GM12873 (cell line): ENCODE data around the gene C19orf25.

Source experiments
- CTCF ChIP-seq: IDR thresholded peaks from 2 replicates; pipeline ENCODE4 v1.5.1; 2012; ENCODE audit warnings: low read depth, mild to moderate bottlenecking, moderate library complexity, low read length, control low read depth; ENCODE audit not compliant: insufficient read depth; ENCODE audit errors: missing control alignments

The C19orf25 gene

DNA sequence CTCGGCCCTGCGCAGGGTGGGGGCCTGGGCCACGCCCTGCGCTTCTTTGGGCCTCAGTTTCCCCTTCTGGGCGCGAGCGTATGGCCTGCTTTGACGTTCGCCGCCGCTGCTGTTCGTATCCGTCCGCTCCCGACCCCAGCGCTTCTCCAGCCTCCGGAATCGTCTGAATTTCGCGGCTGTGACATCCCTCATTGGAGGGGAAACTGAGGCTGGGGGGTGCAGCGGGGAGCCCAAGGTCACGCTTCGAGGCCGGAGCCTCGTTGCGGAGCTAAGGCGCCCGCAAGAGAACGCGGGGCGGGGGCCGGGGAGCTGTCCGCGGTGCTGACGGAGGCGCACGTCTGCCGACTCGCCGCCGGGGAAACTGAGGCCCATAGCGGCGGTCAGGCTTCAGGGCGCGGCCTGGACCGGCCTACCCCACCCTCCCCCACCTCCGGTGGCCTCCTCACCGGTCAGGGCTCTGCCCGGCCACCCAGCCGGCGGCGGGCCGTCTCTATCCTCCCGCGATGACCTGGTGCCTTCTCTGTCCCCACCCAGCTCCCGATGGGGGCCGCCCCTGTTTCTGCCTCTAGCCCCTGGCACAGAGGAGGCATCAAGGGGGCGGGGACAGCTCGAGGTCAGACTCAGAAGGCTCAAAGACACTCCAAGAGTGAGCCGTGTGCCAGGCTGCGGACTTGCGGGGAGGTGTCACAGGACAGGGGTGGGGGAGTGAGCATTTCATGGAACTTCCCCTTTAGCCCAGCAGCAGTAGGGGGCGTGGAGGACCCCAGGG is 32.1 kb downstream of the C19orf25 start:
- TF ChIP-seq CTCF: no peak

- no peak for TF ChIP-seq CTCF
Observed at GRCh38 chr19:1445932-1446712, 32.9 kb downstream of the C19orf25 start.

DNA sequence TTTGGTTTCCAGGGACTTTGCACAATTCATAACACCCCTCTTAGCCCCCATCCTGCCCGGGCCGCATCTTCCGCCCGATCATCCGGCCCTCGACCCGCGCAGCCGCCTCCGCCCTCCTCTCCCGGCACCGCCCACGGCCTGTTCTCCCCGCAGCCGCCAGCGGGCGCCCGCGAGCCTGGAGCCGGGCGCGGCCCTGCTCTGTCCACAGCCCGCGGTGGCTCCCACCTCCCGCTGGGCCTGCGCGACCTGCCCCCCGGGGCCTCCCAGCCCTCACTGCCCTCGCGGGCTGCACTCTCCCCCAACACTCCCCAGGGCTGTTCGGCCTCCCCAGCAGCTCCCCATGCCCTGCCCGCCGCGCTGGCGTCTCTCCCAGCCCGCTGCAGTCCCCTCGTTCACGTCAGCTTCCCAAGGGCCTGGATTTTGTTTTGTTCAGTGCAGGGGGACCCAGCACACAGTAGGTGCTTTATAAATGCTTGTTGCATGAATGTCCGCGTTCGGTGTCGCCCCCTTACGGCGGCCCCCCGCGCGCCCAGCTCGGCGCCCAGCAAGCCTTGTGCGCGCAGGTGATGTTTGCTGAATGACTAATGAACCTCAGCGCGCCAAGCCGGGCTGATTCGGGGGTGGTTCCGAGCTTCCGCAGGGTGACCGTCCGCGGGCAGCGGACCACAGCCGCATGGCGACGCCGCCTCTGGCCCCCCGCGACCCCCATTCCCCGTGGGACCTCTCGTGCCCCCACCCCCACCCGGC is 33.7 kb downstream of the C19orf25 start:
- TF ChIP-seq CTCF: peak; percentile 91

DNA sequence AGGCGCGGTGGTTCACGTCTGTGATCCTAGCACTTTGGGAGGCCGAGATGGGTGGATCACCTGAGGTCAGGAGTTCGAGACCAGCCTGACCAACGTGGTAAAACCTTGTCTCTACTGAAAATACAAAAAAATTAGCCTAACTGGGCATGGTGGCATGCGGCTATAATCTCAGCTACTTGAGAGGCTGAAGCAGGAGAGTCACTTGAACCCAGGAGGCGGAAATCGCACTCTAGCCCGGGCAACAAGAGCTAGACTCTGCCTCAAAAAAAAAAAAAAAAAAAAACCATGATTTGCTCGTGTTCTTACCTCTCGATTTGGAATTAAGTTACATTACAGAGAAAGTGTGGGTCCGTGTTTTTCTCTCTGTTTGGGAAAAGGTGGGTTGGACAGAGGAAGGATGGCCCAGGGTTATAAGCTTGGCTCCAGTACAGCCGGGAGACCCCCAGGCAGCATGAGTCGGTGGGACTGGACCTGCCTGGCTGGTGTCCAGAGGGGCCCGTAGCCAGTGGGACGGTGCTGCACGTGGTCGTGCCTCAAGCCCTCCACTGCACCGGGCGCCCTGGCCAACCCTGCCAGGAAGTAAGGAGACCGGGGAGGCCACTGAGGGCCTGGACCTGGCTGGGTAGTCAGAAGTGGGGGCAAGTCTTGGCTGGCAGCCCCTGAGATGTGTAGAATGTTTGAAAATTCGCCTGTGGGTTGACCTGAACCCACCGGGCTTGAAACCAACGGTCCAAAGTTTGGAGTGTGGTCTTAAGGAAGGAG is 37.2 kb downstream of the C19orf25 start:
- TF ChIP-seq CTCF: no peak

DNA sequence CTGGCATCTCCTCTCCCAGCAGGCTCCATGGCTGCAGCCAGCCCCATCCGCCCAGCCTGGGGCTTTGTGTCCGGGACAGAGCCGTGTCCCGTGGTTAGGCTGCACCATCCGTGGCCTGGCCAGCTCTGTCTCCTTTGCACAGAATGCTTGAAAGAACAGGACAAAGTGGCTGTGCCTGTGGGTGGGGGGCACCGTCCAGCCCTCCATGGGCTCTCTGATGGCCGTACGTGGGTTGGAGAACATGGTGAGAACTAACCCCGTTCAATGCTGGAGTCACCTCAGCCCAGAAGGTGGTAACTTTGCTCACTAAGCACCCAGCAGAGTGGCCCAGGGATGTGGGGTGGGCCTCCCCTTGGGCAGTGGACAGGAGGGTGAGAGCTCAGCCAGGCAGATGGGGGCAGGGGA is 38.0 kb downstream of the C19orf25 start:
- no peak for TF ChIP-seq CTCF

DNA sequence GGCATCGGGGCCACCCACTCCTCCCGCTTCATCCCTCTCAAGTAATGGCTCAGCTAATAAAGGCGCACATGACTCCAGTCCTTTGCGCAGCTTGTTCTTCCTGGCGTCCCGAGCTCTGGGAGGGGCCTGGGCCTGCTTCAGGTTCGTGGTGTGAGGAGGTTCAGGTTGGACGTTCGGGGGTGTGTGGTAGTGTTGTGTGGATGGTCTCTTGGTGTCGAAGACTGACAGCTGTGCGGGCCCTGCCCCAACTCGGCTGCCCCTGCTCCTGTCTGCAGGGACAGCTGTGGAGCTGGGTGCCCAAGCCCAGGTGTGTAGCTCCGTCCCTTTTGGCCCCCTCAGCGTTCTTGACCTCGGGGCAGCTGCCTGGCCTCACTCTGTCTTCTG is 38.6 kb downstream of the C19orf25 start:
- no peak for TF ChIP-seq CTCF

GRCh38 chr19:1438933-1439354 is 40.1 kb downstream of the C19orf25 start:
- no peak for TF ChIP-seq CTCF
